H9 (cell line): ENCODE data around the gene BMP2K. TPM values are rescaled to one million over a fixed set of nuclear protein-coding genes. Genes with fewer than 3 reads are reported as not detected.

Source experiments
- DNase-seq: peaks from one replicate; pipeline ENCODE4 v3.0.0-alpha.2; 2017
- H2AFZ ChIP-seq: one replicate; pipeline ENCODE4 v1.6.1; 2013; ENCODE audit warnings: mild to moderate bottlenecking, low read length, control low read depth, moderate library complexity
- H2AK5ac ChIP-seq: 2 replicates; pipeline ENCODE4 v1.6.1; 2013; ENCODE audit warnings: low read length, control low read depth, mixed read lengths; ENCODE audit not compliant: insufficient read length
- H2BK120ac ChIP-seq: one replicate; pipeline ENCODE4 v1.6.1; 2013; ENCODE audit warnings: low read depth, mild to moderate bottlenecking, low read length, control low read depth, inconsistent platforms; ENCODE audit not compliant: poor library complexity, severe bottlenecking
- H2BK12ac ChIP-seq: 2 replicates; pipeline ENCODE4 v1.6.1; 2013; ENCODE audit warnings: low read length, control low read depth, mixed read lengths, low read depth; ENCODE audit not compliant: insufficient read length
- H2BK15ac ChIP-seq: 2 replicates; pipeline ENCODE4 v1.6.1; 2013; ENCODE audit warnings: low read depth, low read length, control low read depth
- H2BK20ac ChIP-seq: one replicate; pipeline ENCODE4 v1.6.1; 2013; ENCODE audit warnings: low read depth, mild to moderate bottlenecking, low read length, control low read depth, inconsistent platforms; ENCODE audit not compliant: poor library complexity, severe bottlenecking
- H2BK5ac ChIP-seq: 2 replicates; pipeline ENCODE4 v1.6.1; 2013; ENCODE audit warnings: low read length, control low read depth, mixed read lengths; ENCODE audit not compliant: insufficient read length
- H3K14ac ChIP-seq: 2 replicates; pipeline ENCODE4 v1.6.1; 2013; ENCODE audit warnings: low read length, control low read depth; ENCODE audit not compliant: insufficient read depth
- H3K18ac ChIP-seq: 2 replicates; pipeline ENCODE4 v1.6.1; 2013; ENCODE audit warnings: low read depth, mild to moderate bottlenecking, mixed read lengths, low read length, control low read depth; ENCODE audit not compliant: insufficient read length
- H3K23ac ChIP-seq: 2 replicates; pipeline ENCODE4 v1.6.1; 2013; ENCODE audit warnings: low read length, control low read depth, mixed read lengths, low read depth; ENCODE audit not compliant: insufficient read length
- H3K23me2 ChIP-seq: 2 replicates; pipeline ENCODE4 v1.6.1; 2013; ENCODE audit warnings: low read depth, mild to moderate bottlenecking, mixed read lengths, low read length, control low read depth; ENCODE audit not compliant: insufficient read length, poor library complexity, severe bottlenecking
- H3K27ac ChIP-seq: 2 replicates; pipeline ENCODE4 v1.5.1; 2013; ENCODE audit warnings: low read length, control low read depth, mixed read lengths, low read depth; ENCODE audit not compliant: insufficient read length
- H3K27me3 ChIP-seq: 2 replicates; pipeline ENCODE4 v1.6.1; 2013; ENCODE audit warnings: low read length, control low read depth, inconsistent platforms; ENCODE audit not compliant: insufficient read depth
- H3K4ac ChIP-seq: 2 replicates; pipeline ENCODE4 v1.6.1; 2013; ENCODE audit warnings: low read depth, mild to moderate bottlenecking, control low read depth, inconsistent platforms, low read length, moderate library complexity
- H3K4me1 ChIP-seq: 2 replicates; pipeline ENCODE4 v1.6.1; 2013; ENCODE audit warnings: low read length, control low read depth, inconsistent platforms; ENCODE audit not compliant: insufficient read depth
- H3K4me2 ChIP-seq: 2 replicates; pipeline ENCODE4 v1.6.1; 2013; ENCODE audit warnings: low read length, control low read depth, mixed read lengths; ENCODE audit not compliant: insufficient read length, insufficient read depth
- H3K56ac ChIP-seq: 2 replicates; pipeline ENCODE4 v1.6.1; 2013; ENCODE audit warnings: low read depth, mild to moderate bottlenecking, mixed read lengths, low read length, control low read depth; ENCODE audit not compliant: insufficient read length
- H3K79me1 ChIP-seq: 2 replicates; pipeline ENCODE4 v1.6.1; 2013; ENCODE audit warnings: low read depth, mild to moderate bottlenecking, moderate library complexity, low read length, control low read depth, inconsistent platforms; ENCODE audit not compliant: insufficient read depth, poor library complexity, severe bottlenecking
- H3K79me2 ChIP-seq: 2 replicates; pipeline ENCODE4 v1.6.1; 2013; ENCODE audit warnings: low read length, control low read depth, inconsistent platforms; ENCODE audit not compliant: insufficient read depth
- H3K9ac ChIP-seq: 2 replicates; pipeline ENCODE4 v1.6.1; 2013; ENCODE audit warnings: low read length, control low read depth, mixed read lengths; ENCODE audit not compliant: insufficient read length; ENCODE audit errors: extremely low read depth
- H3K9me3 ChIP-seq: one replicate; pipeline ENCODE4 v1.6.1; 2013; ENCODE audit warnings: low read depth, low read length, inconsistent platforms; ENCODE audit not compliant: control insufficient read depth
- H3T11ph ChIP-seq: one replicate; pipeline ENCODE4 v1.6.1; 2013; ENCODE audit warnings: mild to moderate bottlenecking, low read length, control low read depth, inconsistent platforms
- H4K20me1 ChIP-seq: one replicate; pipeline ENCODE4 v1.6.1; 2013; ENCODE audit not compliant: control insufficient read depth, insufficient read length, insufficient read depth
- H4K5ac ChIP-seq: 2 replicates; pipeline ENCODE4 v1.6.1; 2013; ENCODE audit warnings: low read depth, mild to moderate bottlenecking, mixed read lengths, low read length, control low read depth; ENCODE audit not compliant: insufficient read length
- H4K8ac ChIP-seq: replicated peaks from 2 replicates; pipeline ENCODE4 v1.6.1; 2013; ENCODE audit warnings: low read length, control low read depth, mixed read lengths, low read depth; ENCODE audit not compliant: insufficient read length
- H4K91ac ChIP-seq: 2 replicates; pipeline ENCODE4 v1.6.1; 2013; ENCODE audit warnings: low read depth, mild to moderate bottlenecking, moderate library complexity, mixed read lengths, low read length, control low read depth; ENCODE audit not compliant: insufficient read length
- H3K27ac Mint-ChIP-seq, 3 experiments: 2 replicates in 2 of 3; 3 replicates in 1 of 3; pipeline ENCODE4 v1.8.0; 2020 to 2021; ENCODE audit warnings: mixed read lengths in 3 of 3, mild to moderate bottlenecking in 1 of 3, moderate library complexity in 1 of 3
- H3K27me3 Mint-ChIP-seq: 2 replicates; pipeline ENCODE4 v1.8.0; 2021; ENCODE audit warnings: low read depth, mild to moderate bottlenecking, moderate library complexity, mixed read lengths
- H3K36me3 Mint-ChIP-seq, 3 experiments: 2 replicates in 2 of 3; 3 replicates in 1 of 3; pipeline ENCODE4 v1.8.0; 2020 to 2021; ENCODE audit warnings: low read depth in 3 of 3, mixed read lengths in 3 of 3; ENCODE audit not compliant: insufficient read depth in 1 of 3
- H3K4me1 Mint-ChIP-seq, 2 experiments: 2 replicates each; pipeline ENCODE4 v1.8.0; 2020; ENCODE audit warnings: mixed read lengths in 2 of 2
- H3K4me3 Mint-ChIP-seq, 2 experiments: 2 replicates in 1 of 2; 3 replicates in 1 of 2; pipeline ENCODE4 v1.8.0; 2020 to 2021; ENCODE audit warnings: mild to moderate bottlenecking in 2 of 2, mixed read lengths in 2 of 2, moderate library complexity in 1 of 2
- H3K9me3 Mint-ChIP-seq, 2 experiments: 2 replicates in 1 of 2; 3 replicates in 1 of 2; pipeline ENCODE4 v1.8.0; 2020; ENCODE audit warnings: mild to moderate bottlenecking in 2 of 2, mixed read lengths in 2 of 2, moderate library complexity in 1 of 2
- CTCF ChIP-seq: fragments of 200-600 bp; sonication (generic); conservative IDR thresholded peaks from 3 replicates; pipeline ENCODE4 v1.8.0; 2021; ENCODE audit warnings: antibody characterized with exemption, mild to moderate bottlenecking
- WGBS: extraction: QIAGEN DNeasy Blood & Tissue Kit; methylation state at CpG from one replicate; pipeline ENCODE4 v1.1.7; 2013; ENCODE audit warnings: missing lambda C conversion rate, low lambda C conversion rate, mixed read lengths; ENCODE audit not compliant: insufficient read length; ENCODE audit errors: extremely low coverage; 5-methylcytosine and 5-hydroxymethylcytosine counted together
- total RNA-seq: library from RNA; stranded (reverse); gene quantifications from 2 replicates; pipeline ENCODE4 v1.2.1, GENCODE V29; 2021

Gene BMP2K
- total RNA-seq, 1 experiment from 2014 or later, result 26.4 TPM

DNA sequence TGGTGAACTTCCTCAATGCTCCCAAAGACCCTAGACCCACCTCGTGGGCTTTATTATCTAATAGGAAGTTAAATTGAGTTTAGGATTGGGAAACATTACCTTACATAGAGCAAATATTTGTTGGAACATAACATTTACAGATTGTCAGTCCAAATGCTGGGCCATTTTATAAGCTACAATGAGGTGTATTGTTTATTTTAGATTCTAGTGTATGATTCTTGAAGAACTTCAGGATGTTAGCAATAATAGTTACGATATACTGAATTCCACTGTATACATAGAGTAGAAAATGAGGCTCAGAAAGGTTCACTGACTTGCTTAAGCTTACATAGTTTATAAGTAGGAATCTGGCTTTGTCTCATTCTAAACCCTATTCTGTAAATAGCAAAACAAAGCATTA lies 125.7 kb downstream of the BMP2K start:
- H3K4me3 Mint-ChIP-seq, result no peak overlapping the region
- H3K9me3 Mint-ChIP-seq, result no peaks in the 10 kb centered on the region
- no peak overlapping the region for H4K5ac ChIP-seq
- no peak for DNase-seq
- H3K4me1 ChIP-seq, result no peaks in the 10 kb centered on the region
- no peak overlapping the region for H2BK20ac ChIP-seq
- H3K79me2 ChIP-seq, result no peaks in the 10 kb centered on the region
- no peaks in the 10 kb centered on the region for H3K4me1 Mint-ChIP-seq
- WGBS, result no CpG with 5 or more reads among the region's 2 CpGs
- H3K4ac ChIP-seq, result no peak overlapping the region
- H3K4me2 ChIP-seq, result no peak overlapping the region
- H2AFZ ChIP-seq, result no peak overlapping the region
- no peaks in the 10 kb centered on the region for H3K27me3 ChIP-seq
- no peak overlapping the region for H4K91ac ChIP-seq
- H3K23me2 ChIP-seq, result no peaks in the 10 kb centered on the region
- H3K27me3 Mint-ChIP-seq, result no peaks in the 10 kb centered on the region
- H3K79me1 ChIP-seq, result no peaks in the 10 kb centered on the region
- no peak for TF ChIP-seq CTCF
- H4K8ac ChIP-seq, result no peak overlapping the region
- no peaks in the 10 kb centered on the region for H3K9me3 ChIP-seq
- no peak overlapping the region for H3K56ac ChIP-seq
- H2BK12ac ChIP-seq, result no peak overlapping the region
- no peak overlapping the region for H2BK15ac ChIP-seq
- no peak overlapping the region for H3K14ac ChIP-seq
- no peaks in the 10 kb centered on the region for H4K20me1 ChIP-seq
- H2BK120ac ChIP-seq, result no peak overlapping the region
- no peak overlapping the region for H3K27ac ChIP-seq
- no peak overlapping the region for H2BK5ac ChIP-seq
- H2AK5ac ChIP-seq, result no peak overlapping the region
- H3K18ac ChIP-seq, result no peak overlapping the region
- no peak overlapping the region for H3T11ph ChIP-seq
- H3K36me3 Mint-ChIP-seq, result no peaks in the 10 kb centered on the region
- H3K27ac Mint-ChIP-seq, result no peak overlapping the region
- no peak overlapping the region for H3K9ac ChIP-seq
- H3K23ac ChIP-seq, result no peak overlapping the region
